Measurements from ENCODE around the gene NR5A2.
"Not testable (repeated sequence)": the region's sequence is repeated elsewhere in the genome, so short reads cannot be mapped to it uniquely, and the experiment has no call there.

NR5A2 gene

DNA sequence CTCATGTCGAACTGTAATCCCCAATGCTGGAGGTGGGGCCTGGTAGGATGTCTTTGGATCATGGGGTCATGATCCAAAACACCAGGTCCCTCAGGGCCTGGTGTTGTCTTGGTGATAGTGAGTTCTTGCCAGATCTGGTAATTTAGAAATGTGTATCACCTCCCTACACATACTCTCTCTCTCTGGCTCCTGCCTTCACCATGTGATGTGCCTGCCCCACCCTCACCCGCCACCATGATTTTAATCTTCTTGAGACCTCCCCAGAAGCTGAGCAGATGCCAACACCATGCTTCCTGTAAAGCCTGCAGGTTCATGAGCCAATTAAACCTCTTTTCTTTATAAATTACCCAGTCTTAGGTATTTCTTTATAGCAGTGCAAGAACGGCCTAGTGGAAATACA is 136.4 kb downstream of the NR5A2 start:
- no peak for DNase-seq (ENCODE audit: low spot score)

DNA sequence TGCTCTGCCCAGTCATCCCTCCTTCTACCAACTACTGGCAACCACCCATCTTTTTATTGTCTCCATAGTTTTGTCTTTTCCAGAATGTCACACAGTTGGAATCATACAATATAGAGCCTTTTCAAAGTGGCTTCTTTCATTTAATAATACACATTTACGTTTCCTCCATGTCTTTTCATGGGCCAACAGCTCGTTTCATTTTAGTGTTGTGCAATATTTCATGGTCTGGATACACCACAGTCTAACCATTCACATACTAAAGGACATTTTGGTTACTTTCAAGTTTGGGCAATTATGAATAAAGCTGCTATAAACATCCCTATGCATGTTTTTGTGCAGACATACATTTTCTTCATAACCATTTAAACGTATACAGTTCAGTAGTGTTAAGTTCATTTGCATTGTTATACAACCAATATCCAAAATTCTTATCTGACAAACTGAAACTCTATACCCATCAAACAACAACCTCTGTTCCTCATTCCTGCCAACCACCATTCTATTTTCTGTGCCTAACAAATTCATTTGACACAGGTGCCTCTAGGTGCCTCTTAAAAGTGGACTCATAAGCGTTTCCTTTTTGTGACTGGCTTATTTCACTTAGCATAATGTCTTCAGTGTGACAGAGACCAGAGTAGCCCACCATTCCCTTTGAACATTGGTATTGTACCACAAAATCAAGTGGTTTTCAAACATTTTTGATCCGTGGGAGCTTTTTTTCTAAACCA is 138.1 kb downstream of the NR5A2 start:
- DNase-seq (ENCODE audit: low spot score), result no peak

DNA sequence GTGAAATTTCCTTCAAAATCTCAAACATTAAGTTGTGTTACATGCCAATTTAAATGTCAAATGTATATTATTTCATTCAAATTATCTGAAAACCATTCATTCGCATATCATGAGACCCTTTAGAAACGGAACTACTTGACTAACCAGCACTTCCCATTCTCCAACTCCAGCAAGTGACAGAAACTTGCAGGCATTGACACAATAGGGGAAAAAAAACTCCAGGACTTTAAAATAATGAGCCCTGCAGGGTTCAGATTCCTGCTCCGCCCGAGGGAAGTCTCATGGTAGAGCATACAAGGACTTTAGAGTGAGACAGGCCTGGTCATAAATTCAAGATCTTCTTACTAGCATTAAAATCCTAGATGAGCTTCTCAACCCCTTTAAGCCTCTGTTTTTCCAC is 138.9 kb downstream of the NR5A2 start:
- no peak for DNase-seq (ENCODE audit: low spot score)

DNA sequence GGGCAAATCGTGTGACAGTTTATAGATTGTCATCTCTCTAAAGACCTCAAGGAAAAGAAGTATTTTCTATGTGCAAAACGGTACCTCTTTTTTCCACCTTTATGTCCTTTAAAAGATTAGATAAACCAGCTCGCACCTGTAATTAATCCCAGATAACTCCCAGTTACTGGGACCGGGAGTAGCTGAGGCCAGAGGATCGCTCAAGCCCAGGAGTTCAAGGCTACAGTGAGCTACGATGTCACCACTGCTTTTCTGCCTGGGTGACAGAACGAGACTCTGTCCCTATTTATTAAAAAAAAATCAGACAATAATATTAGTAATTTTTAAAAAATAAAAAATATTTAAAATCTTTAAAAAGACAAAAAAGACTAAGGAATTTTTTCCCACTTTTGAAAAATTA is 141.4 kb downstream of the NR5A2 start:
- DNase-seq (ENCODE audit: low spot score), result no peak

DNA sequence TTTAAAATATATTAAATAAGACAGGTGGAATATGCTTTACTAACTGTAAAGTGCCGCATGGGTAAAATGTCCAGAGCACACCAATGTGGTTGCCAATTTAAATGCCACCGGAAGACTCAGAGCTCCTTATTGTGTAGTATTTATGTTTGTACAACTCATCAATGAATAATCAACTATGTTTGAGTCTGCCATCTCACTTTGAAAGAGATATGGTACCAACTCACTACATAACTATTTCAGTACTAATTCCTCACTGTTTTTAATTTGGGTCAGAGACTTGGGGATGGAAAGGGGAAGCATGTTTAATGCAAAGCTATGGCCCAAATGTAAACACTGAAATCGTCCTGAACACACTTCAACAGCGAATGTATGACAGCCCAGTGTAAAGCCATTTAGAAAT is 144.8 kb downstream of the NR5A2 start:
- no peak for DNase-seq (ENCODE audit: low spot score)

DNA sequence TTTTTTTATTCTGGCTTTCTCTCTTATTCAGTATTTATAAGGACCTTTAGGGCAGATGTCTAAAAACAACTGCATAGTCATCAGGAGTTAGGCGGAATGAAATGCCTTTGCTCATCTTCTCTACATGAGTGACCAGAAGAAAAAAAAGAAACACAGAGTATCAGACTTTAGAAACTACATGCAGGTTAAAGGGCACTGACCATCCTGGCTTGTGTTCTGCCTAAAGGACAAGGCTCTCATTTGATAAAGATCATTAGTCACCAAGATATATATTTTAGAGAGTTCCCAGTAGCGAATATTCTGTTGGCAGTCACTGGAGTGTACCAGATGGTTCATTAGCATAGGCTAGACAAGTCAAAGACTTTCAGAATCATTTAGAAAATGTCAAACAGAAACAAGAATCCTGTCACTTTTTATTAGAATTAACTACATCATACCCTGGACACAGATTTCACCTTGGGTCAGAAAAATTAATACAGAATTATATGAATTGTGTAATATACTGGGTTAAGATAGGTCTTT is 145.6 kb downstream of the NR5A2 start:
- no peak for DNase-seq (ENCODE audit: low spot score)

DNA sequence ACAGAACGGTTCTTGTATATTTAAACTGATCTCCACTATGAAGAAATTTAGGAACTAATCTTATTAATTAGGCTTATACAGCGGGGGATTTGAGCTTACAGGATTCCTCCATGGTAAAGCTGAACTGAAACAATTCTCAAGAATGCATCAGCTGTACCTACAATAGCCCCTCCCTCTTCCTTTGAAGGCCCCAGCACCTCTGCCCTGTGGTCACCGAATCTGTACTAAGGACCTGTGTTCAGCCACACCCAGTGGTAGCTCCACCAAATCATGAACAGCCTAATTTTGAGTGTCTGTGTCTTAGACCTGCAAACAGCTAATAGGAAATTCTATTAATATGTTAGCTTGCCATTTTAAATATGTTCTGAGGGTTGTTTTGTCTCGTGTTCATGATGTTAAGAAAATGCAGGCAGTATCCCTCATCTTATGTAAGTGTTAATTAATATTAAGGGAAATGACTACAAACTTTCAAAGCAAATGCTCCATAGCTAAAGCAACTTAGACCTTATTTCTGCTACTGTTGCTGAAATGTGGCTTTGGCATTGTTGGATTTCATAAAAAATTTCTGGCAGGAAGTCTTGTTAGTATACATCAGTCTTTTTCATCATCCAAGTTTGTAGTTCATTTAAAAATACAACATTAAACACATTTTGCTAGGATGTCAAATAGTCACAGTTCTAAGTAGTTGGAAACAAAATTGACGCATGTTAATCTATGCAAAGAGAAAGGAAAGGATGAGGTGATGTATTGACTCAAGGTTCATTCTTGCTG is 147.2 kb downstream of the NR5A2 start:
- DNase-seq (ENCODE audit: low spot score), result no peak

DNA sequence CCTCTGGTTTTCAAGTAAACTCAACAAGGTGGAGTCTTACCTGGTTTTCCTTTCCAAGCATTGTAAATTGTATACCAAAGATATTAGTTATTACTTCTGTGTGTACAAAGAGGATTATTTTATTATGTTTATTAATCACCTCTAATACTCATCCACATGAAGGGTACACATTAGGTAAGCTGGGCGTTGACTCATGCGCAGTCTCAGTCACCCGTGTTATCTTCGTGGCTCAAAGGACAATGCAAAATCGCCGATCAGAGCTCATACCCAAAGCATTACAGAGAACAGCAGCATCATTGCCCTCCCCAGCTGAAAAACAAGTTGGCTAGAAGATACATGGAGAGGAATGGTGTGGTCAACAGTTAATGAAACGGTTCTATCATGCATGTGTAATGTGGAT is 148.7 kb downstream of the NR5A2 start:
- no peak for DNase-seq (ENCODE audit: low spot score)

DNA sequence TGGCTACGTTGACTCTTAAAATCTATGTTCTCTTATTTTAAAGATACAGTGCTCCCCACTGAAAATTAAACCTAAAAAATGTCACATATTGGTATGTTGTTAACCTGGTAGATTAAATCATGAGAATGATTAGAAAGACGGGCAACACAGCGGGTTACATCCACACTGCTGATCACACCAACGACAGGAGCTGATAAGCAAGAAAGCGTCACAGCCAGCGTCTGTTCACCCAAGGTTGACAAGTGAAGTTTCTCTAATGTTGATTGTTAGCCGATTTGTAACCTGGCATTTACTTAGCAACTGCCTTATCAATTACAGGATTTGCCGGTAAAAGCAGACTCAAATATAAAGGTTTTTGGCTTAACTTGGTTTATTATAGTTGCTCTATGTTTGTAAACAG is 149.3 kb downstream of the NR5A2 start:
- DNase-seq (ENCODE audit: low spot score), result no peak

DNA sequence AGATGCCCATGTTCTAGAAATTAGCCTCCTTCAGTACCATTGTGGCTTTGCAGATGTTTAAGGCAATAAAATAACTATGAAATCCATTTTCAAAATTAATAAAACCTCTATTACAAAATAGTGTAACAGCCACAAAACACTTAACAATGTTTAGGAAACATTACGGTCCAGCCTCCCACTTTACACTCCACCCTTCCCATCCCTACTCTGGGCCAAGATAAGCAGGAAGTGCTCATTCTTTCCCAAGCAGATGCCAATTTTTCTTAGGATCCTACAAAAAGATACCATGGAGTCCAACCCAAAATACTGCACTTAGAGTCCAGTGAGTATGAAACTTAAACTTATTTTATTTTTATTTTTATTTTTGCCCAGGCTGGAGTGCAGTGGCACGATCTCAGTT is 150.8 kb downstream of the NR5A2 start:
- no peak for DNase-seq (ENCODE audit: low spot score)

DNA sequence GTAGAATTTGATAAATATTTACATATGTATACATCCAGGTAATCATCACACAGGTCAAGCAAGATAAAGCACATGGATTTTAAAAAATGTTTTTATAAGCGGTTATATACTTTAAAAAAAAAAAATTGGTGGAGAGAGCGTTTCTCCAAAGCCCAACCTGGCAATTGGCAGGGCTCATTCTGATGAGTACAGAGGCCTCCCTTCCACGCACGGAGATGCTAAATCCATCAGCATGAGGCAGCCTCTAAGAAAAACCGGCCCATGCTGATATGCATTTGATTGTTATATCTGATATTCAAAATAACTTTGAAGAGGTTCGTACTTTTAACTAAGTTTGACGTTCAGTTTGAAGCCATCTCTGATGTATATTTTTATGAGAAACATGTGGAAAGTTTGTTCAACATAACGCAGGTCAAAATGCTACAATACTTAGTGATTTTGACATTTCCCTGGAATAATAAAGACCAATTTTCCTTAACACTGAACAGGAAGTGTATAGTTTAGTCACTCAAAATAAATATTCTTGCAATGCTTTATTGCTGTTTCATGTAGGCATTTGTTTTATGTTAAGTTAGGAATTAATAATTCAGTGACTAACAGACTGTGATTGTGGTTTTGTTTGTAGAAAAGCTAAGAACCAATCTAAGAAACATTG is 151.7 kb downstream of the NR5A2 start:
- no peak for DNase-seq (ENCODE audit: low spot score)

DNA sequence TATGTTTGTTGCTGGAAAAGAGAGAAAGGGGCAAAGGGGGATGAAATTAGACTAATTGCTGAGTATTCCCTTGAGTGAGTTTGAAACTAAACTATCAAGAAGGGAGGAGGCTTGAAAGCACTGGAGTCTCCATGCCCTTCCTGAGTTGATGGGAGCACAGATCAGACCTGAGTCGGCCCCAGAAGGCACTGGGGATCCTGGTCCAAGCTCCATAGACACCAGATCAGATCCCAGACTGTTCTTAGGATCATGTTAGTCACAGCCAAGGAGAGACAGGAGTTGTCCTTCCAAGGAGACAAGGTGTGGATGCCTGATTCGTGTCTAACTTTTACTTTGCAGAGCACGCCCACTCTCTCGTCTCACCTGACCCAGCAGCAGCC is 152.3 kb downstream of the NR5A2 start:
- DNase-seq (ENCODE audit: low spot score), result no peak

DNA sequence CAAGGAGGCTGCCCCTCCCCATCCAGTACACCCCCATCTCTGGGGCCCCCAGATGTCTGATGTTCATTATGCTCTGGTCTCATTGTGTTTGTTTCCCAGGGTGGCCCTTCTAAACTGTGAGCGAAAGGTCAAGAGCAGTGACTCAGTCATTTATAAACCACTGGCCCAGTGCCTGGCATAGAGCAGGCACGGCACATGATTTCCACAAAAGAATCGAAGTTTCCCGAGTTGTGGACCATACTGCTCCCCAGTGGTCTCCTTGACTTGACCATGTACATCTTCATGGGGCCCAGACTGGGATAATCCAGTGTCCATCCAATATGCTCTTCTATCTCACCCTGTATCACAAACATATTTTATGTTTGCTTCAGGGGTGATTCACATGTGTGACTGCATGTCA is 153.3 kb downstream of the NR5A2 start:
- no peak for DNase-seq (ENCODE audit: low spot score)

DNA sequence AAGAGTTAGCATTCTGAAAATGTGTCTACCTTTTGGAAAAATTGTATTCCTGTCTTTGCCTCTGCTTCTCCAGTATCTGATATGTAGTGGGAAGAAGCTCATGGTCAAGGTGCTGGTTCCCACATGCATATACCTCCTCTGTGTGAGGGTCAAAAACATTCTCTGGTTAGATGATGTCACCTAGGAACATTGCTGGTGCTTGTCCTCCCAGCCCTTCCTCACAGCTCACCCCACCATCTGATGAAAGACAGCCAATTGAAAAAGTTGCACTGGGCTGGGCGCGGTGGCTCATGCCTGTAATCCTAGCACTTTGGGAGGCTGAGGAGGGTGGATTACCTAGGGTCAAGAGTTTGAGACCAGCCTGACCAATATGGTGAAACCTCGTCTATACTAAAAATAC is 154.4 kb downstream of the NR5A2 start:
- no peak for DNase-seq (ENCODE audit: low spot score)

DNA sequence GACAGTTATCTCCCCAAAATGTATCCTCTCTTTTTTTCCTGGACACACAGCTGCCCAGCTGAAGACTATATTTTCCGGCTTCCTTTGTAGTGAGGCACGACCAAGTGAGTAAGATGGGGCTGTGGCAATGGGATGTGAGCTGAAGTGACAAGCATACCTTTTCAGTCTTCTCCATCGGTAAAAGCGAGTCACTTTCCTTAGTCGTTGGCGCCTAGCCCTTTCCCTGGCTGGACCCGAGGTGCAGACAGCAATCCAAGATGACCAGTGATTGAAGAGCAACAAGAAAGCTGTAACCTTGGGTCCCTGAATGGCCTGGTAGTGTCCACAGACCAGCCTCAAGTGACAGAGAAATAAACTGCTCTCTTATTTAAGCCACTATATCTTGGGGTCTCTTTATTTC is 155.2 kb downstream of the NR5A2 start:
- DNase-seq (ENCODE audit: low spot score), result no peak

DNA sequence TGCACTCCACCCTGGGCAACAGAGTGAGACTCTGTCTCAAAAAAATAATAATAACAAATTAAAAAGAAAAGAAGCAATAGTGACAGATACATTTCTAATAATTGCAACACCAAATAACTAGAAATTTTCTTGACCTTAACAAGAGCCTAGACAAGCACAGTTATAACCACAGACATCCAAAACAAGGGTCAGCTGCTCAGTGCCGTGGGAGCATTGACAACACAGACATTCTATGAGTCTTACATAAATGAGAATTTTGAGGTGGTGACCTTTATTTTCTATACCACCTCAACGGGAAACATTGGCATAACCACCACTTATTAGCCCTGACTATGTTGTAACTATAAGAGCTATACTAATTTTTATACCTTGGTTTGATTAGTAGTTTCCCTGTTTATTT is 156.1 kb downstream of the NR5A2 start:
- no peak for DNase-seq (ENCODE audit: low spot score)

DNA sequence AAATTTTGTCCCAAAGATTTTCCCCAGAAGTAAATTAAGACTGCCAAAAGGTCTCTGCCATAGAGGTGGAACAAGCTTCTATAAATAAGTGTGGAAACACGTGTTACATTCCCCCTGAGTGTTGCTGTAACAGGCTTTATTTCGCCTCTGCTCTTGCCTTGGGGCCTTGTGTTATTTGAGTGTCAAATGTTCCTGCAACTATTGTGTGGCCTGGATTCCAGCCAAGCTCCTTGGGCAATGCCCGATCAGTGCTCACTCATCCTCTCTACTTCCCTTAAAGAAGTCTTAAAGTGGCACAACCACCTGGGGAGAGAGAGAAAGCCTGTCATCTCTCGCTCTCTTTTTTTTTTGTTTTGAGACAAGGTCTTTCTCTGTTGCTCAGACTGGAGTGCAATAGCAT is 156.7 kb downstream of the NR5A2 start:
- DNase-seq (ENCODE audit: low spot score), result no peak

DNA sequence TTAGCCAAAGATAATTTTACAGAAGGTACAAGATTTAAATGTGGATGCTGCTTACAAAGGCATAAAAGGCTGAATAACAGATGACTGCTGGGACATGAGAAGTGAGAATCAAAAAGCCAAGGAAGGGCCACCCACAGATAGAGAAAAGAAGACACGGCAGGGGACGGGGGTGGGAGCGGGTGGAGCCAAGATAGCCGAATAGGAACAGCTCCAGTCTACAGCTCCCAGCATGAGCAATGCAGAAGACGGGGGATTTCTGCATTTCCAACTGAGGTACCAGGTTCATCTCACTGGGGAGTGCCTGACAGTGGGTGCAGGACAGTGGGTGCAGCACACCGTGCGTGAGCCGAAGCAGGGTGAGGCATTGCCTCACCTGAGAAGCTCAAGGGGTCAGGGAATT is 157.7 kb downstream of the NR5A2 start:
- not testable (repeated sequence) for DNase-seq (ENCODE audit: low spot score)

DNA sequence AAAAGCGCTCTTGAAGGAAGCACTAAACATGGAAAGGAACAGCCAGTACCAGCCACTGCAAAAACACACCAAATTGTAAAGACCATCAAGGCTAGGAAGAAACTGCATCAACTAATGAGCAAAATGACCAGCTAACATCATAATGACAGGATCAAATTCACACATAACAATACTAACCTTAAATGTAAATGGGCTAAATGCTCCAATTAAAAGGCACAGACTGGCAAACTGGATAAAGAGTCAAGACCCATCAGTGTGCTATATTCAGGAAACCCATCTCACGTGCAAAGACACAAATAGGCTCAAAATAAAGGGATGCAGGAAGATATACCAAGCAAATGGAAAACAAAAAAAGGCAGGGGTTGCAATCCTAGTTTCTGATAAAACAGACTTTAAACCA is 159.8 kb downstream of the NR5A2 start:
- DNase-seq (ENCODE audit: low spot score), result not testable (repeated sequence)

DNA sequence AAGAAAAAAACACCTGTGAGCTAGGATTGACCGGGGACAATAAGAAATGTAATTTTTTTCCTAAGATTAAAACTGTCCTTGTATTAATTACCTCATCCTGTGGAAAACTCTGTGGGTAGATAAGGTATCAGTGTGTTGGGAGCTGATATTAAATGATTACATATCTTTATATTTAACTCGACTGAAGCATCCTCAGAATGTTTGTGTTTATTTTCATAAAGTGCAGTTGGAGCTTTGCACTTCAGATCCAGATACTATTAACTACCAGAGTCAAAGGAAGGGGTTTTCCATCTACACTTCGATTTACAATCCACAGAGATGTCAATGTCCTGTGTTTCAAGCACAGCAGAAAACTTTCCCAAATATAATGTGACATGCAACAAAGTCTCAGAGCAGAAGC is 164.5 kb downstream of the NR5A2 start:
- DNase-seq (ENCODE audit: low spot score), result no peak

DNA sequence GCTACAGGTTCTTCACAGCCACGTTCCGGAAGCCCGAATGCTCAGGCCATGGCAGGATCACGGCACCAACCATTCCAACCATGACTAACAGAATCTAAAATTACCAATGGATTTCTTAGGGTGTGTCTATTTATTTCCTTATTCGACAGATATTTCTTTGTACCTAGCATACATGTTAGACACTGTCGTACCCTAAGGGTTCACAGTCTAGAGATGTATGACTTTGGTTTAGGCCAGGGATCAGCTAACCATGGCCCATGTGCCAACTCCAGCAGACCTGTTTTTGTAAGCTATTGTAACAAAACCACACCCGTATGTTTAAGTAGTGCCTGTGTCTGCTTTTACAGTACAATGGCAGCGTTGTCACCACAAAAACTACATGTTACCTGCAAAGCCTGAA is 167.0 kb downstream of the NR5A2 start:
- DNase-seq (ENCODE audit: low spot score), result no peak

DNA sequence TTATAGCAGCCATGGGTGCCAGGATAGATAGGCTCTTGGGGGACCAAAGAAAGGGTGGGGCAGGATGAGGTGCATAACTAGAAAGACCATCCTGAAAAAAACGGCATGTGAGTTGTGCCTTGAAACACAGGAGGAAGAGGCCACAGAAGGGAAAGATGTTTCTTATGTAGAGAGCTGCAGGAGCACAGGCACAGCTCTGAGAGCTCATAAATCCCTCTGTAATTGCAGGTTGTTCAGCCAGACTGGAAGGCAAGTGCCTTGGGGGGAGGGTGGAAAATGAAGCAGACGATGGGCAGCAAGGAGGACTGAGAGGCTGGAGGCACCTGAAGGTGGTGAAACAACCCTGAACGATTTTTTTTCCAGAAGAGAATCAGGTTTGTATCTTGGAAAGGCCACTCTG is 170.7 kb downstream of the NR5A2 start:
- no peak for DNase-seq (ENCODE audit: low spot score)

All from NAMALWA (cell line).